Psoas muscle (tissue), 8 donors: ENCODE data around the gene SLC7A5. TPM values are rescaled to one million over a fixed set of nuclear protein-coding genes. Genes with fewer than 3 reads are reported as not detected.
A peak's percentile ranks its signal among the peaks of the same experiment; 100 is the strongest.

Experiments
- ATAC-seq, 4 donors: fragments of 200-7000 bp; cut with Tn5 transposase; one replicate each; pipeline ENCODE4 v1.9.1; 2020; ENCODE audit warnings: moderate library complexity in 3 of 4, mild to moderate bottlenecking in 2 of 4
- DNase-seq, 2 donors: peaks; one replicate each; pipeline ENCODE4 v3.0.0-alpha.2; 2020
- H3K27ac ChIP-seq: fragments of 200-600 bp; one replicate; pipeline ENCODE4 v1.8.0; 2022
- H3K27me3 ChIP-seq, 3 donors: fragments of 200-600 bp in 1 of 3; one replicate each; pipeline versions ENCODE4 v1.6.1 to v1.8.0; 2013 to 2022; ENCODE audit warnings: low read length in 2 of 3, mild to moderate bottlenecking in 2 of 3, moderate library complexity in 1 of 3; ENCODE audit not compliant: insufficient read depth in 3 of 3
- H3K36me3 ChIP-seq, 2 donors: fragments of 200-600 bp in 1 of 2; one replicate each; pipeline versions ENCODE4 v1.6.1 to v1.8.0; 2013 to 2022; ENCODE audit warnings: low read depth in 1 of 2, mild to moderate bottlenecking in 1 of 2, moderate library complexity in 1 of 2; ENCODE audit not compliant: insufficient read depth in 1 of 2
- H3K4me1 ChIP-seq: fragments of 200-600 bp; one replicate; pipeline ENCODE4 v1.8.0; 2022
- H3K4me3 ChIP-seq: fragments of 200-600 bp; one replicate; pipeline ENCODE4 v1.8.0; 2022; ENCODE audit warnings: mild to moderate bottlenecking
- H3K9me3 ChIP-seq: fragments of 200-600 bp; one replicate; pipeline ENCODE4 v1.8.0; 2022
- CTCF ChIP-seq: fragments of 200-600 bp; IDR thresholded peaks from one replicate; pipeline ENCODE4 v1.8.0; 2022; ENCODE audit warnings: antibody characterized with exemption
- WGBS, 3 donors: extraction: QIAGEN DNeasy Blood & Tissue Kit; methylation state at CpG; one replicate each; pipeline versions ENCODE4 v1.1.6 to v1.1.7; 2013; 5-methylcytosine and 5-hydroxymethylcytosine counted together
- intact Hi-C, 2 donors: fragments of 100-400 bp; cut with DNase I; formaldehyde crosslinking; loops; one replicate each; pipeline versions ENCODE4 v1.11.0 to v1.14.2; 2022
- polyA plus RNA-seq, 3 donors: library from polyadenylated mRNA; stranded (reverse); fragments of 200-250 nt; gene quantifications; one replicate each; pipeline ENCODE4 v1.2.3, GENCODE V29; 2013
- total RNA-seq, 4 donors: library from RNA; stranded (reverse); fragmentation: NEBNext Ultra II Directional in 2 of 4; extraction: Animal tissue kit (Norgen Biotek cat#: 25700) in 2 of 4; gene quantifications; one replicate each; pipeline versions ENCODE4 v1.2.1 to v1.2.4, GENCODE V29; 2021 to 2023
- donor health status: healthy with polysubstance abuse.
- donor health status: DM: no; HTN: no; CAD: no; lungs with moderate emphysema.
- donor health status: Bipolar disorder and iron deficiency.
- donor health status: healthy.
- donor health status: DM: yes; HTN: yes; CAD: no.
- donor health status: DM: no; HTN: no; CAD: no.
- donor health status: DM: no; HTN: no; CAD: no.
- donor health status: DM: yes; HTN: yes; CAD: no.

The SLC7A5 gene
- total and polyA plus RNA-seq, 7 donors = 9.8 to 63.6 (median 20.2) TPM

GRCh38 chr16:87836844-87837581 is 32.3 kb downstream of the SLC7A5 start:
- no peak for ATAC-seq
- H3K27ac ChIP-seq = no peak overlapping the region
- peaks cover 2 to 100% of the 10 kb centered on the region in 2 donors for H3K36me3 ChIP-seq

GRCh38 chr16:87836346-87836843 is 32.9 kb downstream of the SLC7A5 start:
- H3K4me3 ChIP-seq = no peak overlapping the region
- no peaks in the 10 kb centered on the region for H3K9me3 ChIP-seq
- ATAC-seq (no peak), DNase-seq (no peak)
- H3K27me3 ChIP-seq = no peaks in the 10 kb centered on the region
- TF ChIP-seq CTCF = no peak
- 87 to 90% (median 88%) methylated on average over 17 of the region's 17 CpGs for WGBS, 3 donors
- intact Hi-C loops = no loop called here
- no peaks in the 10 kb centered on the region for H3K4me1 ChIP-seq
- H3K27ac ChIP-seq = no peak overlapping the region
- peaks cover 2 to 100% of the 10 kb centered on the region in 2 donors for H3K36me3 ChIP-seq

More at GRCh38 chr16:87836844-87837581, 32.3 kb downstream of the SLC7A5 start:
- no peaks in the 10 kb centered on the region for H3K27me3 ChIP-seq
- no peak for TF ChIP-seq CTCF
- WGBS, 3 donors = 60 to 76% (median 67%) methylated on average over 17 of the region's 17 CpGs
- DNase-seq = no peak
- intact Hi-C loops = no loop called here
- no peak overlapping the region for H3K4me3 ChIP-seq
- H3K4me1 ChIP-seq = no peaks in the 10 kb centered on the region
- no peaks in the 10 kb centered on the region for H3K9me3 ChIP-seq

- no peaks in the 10 kb centered on the region for H3K9me3 ChIP-seq
- no peak for ATAC-seq
- 71 to 73% (median 72%) methylated on average over 20 of the region's 20 CpGs for WGBS, 3 donors
- no peak for DNase-seq
- H3K27me3 ChIP-seq = no peaks in the 10 kb centered on the region
- no peaks in the 10 kb centered on the region for H3K4me1 ChIP-seq
- intact Hi-C loops = no loop called here
- no peak overlapping the region for H3K27ac ChIP-seq
- no peak overlapping the region for H3K4me3 ChIP-seq
- H3K36me3 ChIP-seq = peaks cover 2 to 100% of the 10 kb centered on the region in 2 donors
- TF ChIP-seq CTCF = no peak
Measured at GRCh38 chr16:87835882-87836331, 33.4 kb downstream of the SLC7A5 start.

GRCh38 chr16:87834668-87835473 is 34.4 kb downstream of the SLC7A5 start:
- Histone ChIP-seq H3K27ac (peak overlapping the region; percentile 25), H3K4me3 (no peak overlapping the region), H3K4me1 (no peaks in the 10 kb centered on the region), H3K9me3 (no peaks in the 10 kb centered on the region), H3K36me3 (peaks cover 2 to 100% of the 10 kb centered on the region in 2 donors), H3K27me3 (no peaks in the 10 kb centered on the region)
- intact Hi-C loops = no loop called here
- WGBS, 3 donors = 60 to 79% (median 62%) methylated on average over 23 to 24 of the region's 24 CpGs
- ATAC-seq = peak; percentile 22 to 44 (median 24)
- peak in 1 of 2 donors; percentile 74 for DNase-seq
- no peak for TF ChIP-seq CTCF
